ENCODE data around the gene ENAH.

DNA sequence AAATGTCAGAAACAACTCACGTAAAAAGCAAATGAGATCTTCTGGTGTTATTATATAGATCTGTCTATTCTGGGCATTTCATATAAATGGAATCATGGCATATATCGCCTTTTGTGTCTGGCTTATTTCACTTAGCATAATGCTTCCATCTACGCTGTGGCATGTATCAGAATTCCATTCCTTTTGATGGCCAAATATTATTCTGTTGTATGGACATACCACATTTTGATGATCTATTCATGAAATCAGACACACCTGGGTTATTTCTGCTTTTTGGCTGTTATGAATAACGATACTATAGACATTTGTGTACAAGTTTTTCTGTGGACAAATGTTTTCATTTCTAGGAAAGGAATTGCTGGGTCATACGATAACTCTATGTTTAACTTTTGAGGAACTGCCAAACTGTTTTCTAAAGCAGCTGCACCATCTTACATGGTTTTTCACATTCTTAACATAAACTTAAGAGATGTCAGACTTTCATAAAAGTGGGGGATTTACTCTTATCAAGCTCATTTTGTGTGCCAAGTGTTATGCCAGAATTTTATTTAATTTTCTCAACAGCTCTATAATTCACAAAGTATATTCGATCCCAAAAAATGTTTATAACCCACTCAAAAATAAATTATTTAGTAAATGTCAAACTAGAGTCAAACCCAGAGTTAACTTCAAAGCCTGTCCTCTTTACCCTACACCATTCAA is 7.6 kb downstream of the ENAH start:
- TF ChIP-seq, protein P1, sequence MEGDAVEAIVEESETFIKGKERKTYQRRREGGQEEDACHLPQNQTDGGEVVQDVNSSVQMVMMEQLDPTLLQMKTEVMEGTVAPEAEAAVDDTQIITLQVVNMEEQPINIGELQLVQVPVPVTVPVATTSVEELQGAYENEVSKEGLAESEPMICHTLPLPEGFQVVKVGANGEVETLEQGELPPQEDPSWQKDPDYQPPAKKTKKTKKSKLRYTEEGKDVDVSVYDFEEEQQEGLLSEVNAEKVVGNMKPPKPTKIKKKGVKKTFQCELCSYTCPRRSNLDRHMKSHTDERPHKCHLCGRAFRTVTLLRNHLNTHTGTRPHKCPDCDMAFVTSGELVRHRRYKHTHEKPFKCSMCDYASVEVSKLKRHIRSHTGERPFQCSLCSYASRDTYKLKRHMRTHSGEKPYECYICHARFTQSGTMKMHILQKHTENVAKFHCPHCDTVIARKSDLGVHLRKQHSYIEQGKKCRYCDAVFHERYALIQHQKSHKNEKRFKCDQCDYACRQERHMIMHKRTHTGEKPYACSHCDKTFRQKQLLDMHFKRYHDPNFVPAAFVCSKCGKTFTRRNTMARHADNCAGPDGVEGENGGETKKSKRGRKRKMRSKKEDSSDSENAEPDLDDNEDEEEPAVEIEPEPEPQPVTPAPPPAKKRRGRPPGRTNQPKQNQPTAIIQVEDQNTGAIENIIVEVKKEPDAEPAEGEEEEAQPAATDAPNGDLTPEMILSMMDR (IDR thresholded peaks at IDR 0.05; ENCODE audit: insufficient read depth, low read depth, low read length): no peak
- TF ChIP-seq EZH2 (IDR thresholded peaks at IDR 0.05; ENCODE audit: insufficient read depth, low read length): no peak
